HG02798 (cell line): ENCODE results near the gene GALNT4.

Source experiments
- ATAC-seq: cut with Tn5 transposase; IDR thresholded peaks from one replicate; pipeline ENCODE4 v1.9.1; 2021; ENCODE audit warnings: mild to moderate bottlenecking; ENCODE audit not compliant: unreplicated experiment, poor library complexity

The GALNT4 gene

GRCh38 chr12:89497005-89497404 is 27.6 kb downstream of the GALNT4 start:
- no peak for ATAC-seq

GRCh38 chr12:89494411-89495231 is 30.0 kb downstream of the GALNT4 start:
- peak; percentile 74 for ATAC-seq

DNA sequence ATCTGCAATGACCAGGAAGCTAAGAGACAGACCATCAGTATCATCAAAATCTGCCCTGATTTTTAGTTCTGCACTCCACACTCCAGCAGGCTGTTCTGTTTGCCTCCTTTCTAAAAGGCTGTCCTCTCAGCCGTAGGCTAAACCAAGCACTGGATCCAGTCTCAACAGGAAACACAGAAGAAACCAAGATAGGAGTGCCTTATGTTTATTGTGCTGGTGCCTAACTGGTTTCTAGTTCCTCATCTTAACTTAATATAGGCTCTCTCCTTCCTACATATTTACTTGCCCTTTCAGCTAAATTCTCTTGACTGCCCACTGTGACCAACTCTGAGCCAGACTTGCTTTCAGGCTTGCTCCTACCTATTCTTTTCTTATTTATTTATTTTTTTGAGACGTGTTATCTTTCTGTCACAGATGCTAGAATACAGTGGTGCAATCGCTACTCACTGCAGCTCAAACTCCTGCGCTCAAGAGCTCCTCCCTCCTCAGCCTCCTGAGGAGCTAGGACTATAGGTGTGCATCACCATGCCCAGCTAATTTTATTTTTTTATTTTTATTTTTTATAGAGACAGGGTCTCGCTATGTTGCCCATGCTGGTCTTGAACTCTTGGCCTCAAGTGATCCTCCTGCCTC is 30.8 kb downstream of the GALNT4 start:
- ATAC-seq, result no peak

DNA sequence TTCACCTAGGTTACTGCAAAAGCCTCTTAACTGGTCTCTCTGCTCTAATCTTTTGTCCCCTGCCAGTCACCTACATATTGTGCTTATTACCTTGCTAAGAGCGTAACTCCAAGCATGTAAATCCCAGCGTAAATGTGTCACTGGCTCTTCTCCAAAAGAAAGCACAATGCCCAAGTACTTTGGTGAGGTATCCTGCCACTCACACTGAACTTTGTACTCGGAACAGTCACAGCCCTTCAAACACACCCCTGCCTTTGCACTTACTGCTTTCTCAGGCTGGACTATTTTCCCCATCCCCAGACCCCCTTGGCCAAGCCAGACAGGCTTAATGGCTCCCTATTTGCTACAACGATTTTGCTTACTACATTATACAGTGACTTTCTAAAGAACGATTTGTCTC is 31.7 kb downstream of the GALNT4 start:
- no peak for ATAC-seq

GRCh38 chr12:89490922-89491321 is 33.7 kb downstream of the GALNT4 start:
- no peak for ATAC-seq

DNA sequence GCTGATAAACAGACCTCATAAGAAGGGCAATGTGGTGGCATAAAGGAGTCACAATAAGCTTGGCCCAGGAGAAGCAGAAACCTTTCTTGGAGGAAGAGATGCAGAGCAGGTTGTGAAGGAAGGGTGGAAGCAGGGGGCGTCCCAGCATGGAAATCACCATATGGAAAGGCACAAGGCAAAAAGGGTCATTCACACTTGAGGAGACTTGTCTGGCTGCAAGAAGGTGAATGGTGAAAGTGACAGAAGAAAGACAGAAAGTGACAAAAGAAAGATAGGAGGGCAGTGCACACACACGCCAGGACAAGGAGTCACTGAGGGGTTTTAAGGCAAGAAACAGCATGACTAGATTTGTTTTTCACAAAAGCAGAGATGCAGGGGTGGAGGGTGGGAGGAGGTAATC is 38.3 kb downstream of the GALNT4 start:
- no peak for ATAC-seq

- no peak for ATAC-seq
These were observed 40.1 kb downstream of the GALNT4 start for GRCh38 chr12:89484470-89484869.

DNA sequence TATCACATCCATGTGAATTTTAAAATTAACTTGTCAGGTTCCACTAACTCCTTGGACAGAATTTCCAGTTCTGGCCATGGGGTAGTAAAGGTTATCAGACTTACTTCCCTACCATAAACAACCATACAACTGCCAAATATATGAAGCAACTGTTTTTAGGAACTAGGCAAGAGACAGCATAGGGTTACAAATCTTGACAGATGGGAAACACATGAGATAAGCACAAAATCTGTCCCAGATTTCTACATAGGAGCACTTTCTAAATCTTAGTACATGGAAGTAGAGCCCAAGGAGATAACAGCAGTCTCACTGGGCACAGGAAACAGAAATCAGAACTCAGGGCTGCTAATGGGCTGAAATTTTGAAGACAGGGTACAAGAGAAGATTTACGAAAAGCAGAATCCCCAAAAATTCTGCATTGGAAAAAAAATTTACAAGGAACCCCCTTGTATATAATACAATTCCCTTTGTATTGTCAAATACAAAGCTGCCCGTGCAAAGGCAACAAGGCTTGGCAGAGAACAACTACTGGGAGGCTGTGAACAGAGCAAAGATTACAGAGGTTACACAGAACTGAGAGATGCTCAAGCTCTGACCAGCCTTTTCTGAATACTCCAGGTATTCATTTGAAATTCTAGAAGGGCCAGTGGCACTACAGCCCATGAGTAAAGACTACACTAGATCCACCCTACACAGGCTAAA is 43.2 kb downstream of the GALNT4 start:
- no peak for ATAC-seq

DNA sequence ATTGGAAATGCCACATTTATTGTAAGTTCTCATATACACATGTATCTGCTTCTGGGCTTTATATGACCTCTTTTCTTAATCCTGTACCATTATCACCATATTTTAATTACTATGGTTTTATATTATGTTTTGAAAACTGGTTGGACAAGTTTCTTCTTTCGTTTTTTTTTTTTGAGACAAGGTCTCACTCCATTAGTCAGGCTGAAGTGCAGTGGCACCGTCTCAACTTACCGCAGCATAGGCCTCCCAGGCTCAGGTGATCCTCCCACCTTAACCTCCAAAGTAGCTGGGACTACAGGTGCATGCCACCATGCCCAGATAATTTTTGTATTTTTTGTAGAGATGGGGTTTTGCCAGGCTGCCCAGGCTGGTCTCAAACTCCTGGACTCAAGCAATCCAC is 44.6 kb downstream of the GALNT4 start:
- ATAC-seq, result no peak

GRCh38 chr12:89477633-89478279 is 46.8 kb downstream of the GALNT4 start:
- no peak for ATAC-seq

DNA sequence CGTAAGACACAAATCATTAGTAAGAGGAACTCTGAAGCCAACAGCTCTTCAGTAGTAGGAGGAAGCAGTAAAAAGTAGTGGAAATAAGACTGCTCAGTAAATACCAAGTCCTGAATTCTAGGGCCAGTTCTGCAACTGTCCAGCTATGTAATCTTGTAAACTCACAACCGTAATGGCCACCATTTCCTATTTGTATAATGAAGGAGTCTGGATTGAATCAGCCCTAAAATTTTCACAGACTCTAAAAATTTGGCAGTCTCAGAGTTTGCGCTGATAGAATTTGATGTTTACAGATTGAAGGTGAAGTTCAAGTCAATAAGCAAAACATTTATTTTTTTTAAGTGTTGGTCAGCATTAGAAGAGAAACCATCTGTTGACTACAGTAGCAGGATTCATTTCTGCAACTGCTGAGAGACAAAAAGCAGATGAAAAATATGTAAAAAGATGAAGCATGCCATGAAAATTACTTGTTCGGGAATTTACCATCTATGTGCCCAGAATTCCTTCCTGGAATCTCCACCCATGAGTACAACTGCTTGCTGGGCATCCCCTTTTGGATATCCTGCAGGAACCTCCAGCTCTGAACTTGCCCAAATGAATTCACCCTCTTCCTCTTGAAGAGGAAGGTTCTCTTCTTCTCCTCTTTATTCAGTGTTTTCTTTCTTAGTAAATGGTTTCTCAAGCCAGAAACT is 47.5 kb downstream of the GALNT4 start:
- ATAC-seq, result no peak

DNA sequence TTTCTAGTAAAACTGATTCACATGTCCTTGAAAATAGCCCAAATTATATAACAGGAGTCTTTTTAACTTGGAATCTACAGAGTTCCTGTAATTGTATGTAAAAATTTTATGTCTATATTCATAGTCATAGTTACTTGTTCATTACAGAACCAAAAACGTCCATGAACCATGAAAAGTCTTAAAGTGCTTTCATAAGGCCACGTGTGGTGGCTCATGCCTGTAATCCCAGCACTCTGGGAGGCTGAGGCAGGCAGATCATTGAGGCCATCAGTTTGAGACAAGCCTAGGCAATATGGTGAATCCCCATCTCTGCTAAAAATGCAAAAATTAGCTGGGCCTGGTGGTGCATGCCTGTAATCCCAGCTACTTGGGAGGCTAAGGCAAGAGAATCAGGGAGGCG is 48.4 kb downstream of the GALNT4 start:
- no peak for ATAC-seq

GRCh38 chr12:89475203-89475990 is 49.2 kb downstream of the GALNT4 start:
- peak; percentile 53 for ATAC-seq

- ATAC-seq, result no peak
These were observed 50.0 kb downstream of the GALNT4 start for GRCh38 chr12:89474615-89475014.
